ENCODE results near the gene POU5F2.

POU5F2 gene

GRCh38 chr5:93715761-93716160, 25.6 kb downstream of the POU5F2 start:
- DNase-seq = no peak

DNA sequence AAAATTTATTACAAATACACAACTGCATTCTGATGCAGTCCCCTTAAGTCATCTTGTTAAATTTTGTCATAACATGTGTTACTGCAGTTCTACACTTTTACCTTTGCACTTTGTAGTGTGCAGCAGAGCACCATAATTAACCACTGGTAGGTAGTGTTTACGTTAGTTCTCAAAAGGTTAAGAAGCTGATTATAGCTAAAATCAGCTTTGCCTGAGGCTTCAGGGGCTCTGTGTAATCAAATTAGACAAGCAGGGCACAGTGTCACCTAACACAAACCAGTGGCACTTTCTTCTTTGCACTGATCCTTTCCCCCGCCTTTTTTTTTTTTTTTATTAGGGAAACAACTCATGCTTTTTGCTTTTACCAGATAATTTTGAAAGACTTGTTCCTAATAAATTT, 26.1 kb downstream of the POU5F2 start:
- DNase-seq = no peak

GRCh38 chr5:93708442-93708841, 33.0 kb downstream of the POU5F2 start:
- DNase-seq = no peak

DNA sequence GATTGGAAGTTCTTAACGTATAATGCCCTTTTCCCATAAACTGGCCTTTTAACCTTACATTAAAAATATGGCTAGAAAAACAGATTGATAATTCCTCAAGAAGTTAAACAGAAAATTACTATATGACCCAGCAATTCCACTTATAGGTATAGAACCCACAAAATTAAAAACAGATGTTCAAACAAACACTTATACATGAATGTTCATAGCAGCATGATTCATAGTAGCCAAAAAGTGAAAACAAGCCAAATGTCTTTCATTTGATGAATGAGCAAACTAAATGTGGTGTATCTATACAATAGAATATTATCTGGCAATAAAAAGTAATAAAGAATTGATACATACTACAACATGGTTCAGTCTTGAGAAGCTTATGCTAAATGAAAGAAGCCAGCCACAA, 35.5 kb downstream of the POU5F2 start:
- DNase-seq = no peak

- no peak for DNase-seq
Observed at GRCh38 chr5:93704996-93705395, 36.4 kb downstream of the POU5F2 start.

DNA sequence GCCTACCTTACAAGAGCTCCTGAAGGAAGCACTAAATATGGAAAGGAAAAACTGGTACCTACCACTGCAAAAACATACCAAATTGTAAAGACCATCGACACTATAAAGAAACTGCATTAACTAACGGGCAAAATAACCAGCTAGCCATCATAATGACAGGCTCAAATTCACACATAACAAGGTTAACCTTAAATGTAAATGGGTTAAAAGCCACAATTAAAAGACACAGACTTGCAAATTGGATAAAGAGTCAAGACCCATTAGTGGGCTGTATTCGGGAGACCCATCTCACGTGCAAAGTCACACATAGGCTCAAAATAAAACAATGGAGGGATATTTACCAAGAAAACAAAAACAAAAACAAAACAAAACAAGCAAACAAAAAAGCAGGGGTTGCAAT, 49.4 kb downstream of the POU5F2 start:
- no peak for DNase-seq
